ENCODE results near the gene KLK13. TPM values are rescaled to one million over a fixed set of nuclear protein-coding genes. Genes with fewer than 3 reads are reported as not detected.

Gene KLK13
- total RNA-seq, 2 donors from 2014 or later = 0.77 TPM; not detected in 1

GRCh38 chr19:51075998-51076397 lies 11.1 kb upstream of the KLK13 start:
- Histone ChIP-seq H3K9me3 (no peaks in the 10 kb centered on the region), H3K27me3 (replicated peaks; ENCODE audit: insufficient read depth) (no peaks in the 10 kb centered on the region), H3K4me1 (replicated peaks) (no peaks in the 10 kb centered on the region), H3K27ac (no peak overlapping the region), H3K4me3 (no peak overlapping the region), H3K36me3 (no peaks in the 10 kb centered on the region)
- intact Hi-C loops (cut with DNase I) = no loop called here
- DNase-seq (ENCODE audit: low spot score) = no peak
- WGBS = 44% methylated on average over 5 of the region's 5 CpGs
- TF ChIP-seq POLR2A (IDR thresholded peaks at IDR 0.05) (no peak), CTCF (IDR thresholded peaks at IDR 0.05) (no peak), POLR2AphosphoS5 (IDR thresholded peaks at IDR 0.05) (no peak)

DNA sequence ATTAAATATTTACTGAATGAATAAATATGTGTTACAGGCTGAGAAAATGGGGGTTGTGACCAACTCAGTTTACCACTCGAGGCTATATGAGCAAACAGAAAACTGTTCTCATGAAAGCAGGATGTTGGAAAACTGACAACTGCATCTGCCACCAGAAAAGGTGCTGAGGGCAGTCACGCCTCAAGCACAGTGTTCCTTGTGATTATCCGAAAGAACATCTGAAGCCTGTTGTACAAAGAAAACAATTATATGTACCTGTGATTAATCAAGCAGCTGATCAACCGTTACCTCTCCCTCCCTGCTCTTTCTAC lies 6.2 kb upstream of the KLK13 start:
- intact Hi-C loops (cut with DNase I) = no loop called here
- DNase-seq (ENCODE audit: low spot score) = peak; percentile 85
- TF ChIP-seq CTCF (IDR thresholded peaks at IDR 0.05) (no peak), POLR2AphosphoS5 (IDR thresholded peaks at IDR 0.05) (peak; percentile 86), POLR2A (IDR thresholded peaks at IDR 0.05) (no peak)
- H3K4me3 ChIP-seq = no peak overlapping the region
- WGBS = 26% methylated on average over 4 of the region's 4 CpGs
- H3K9me3 ChIP-seq = no peaks in the 10 kb centered on the region
- peak overlapping the region; percentile 45 to 55 for H3K27ac ChIP-seq
- no peaks in the 10 kb centered on the region for H3K36me3 ChIP-seq
- peaks cover 6% of the 10 kb centered on the region for H3K4me1 ChIP-seq (replicated peaks)
- no peaks in the 10 kb centered on the region for H3K27me3 ChIP-seq (replicated peaks; ENCODE audit: insufficient read depth)

DNA sequence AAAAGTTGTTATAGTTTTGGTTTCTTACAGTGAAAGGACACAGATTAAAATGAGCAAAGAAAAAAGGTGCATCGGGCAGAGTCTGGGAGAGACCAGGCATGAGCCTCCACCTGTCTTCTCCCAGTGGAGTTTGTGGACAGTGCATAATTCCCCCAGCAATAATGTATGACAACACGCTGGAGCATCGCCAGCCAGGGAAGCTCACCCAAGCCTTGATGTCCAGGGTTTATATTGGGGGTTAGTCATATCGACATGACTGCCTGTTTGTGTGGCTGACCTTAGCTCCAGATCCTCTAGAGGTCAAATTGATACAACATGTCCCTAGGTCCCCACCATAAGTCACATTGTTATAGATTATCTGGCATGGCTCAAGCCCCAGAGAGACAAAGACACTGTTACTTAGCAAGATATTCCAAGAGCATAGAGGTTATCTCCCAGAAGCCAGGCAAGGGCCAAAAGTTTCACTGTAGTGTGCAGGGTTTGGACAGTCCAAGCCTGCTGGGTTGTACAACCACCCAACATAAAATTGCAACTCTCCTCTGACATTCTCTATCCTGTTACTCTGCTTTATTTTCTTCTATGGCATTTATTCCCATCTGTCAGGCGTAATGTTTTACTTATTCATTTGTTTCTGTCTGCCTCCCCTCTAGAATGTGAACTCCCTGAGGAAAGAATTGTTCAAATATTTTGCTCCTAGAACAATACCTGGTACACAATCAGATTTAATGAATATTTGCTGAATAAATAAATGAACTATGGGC lies 5.6 kb upstream of the KLK13 start:
- H3K4me3 ChIP-seq = no peak overlapping the region
- TF ChIP-seq CTCF (IDR thresholded peaks at IDR 0.05) (no peak), POLR2AphosphoS5 (IDR thresholded peaks at IDR 0.05) (no peak), POLR2A (IDR thresholded peaks at IDR 0.05) (no peak)
- H3K9me3 ChIP-seq = no peaks in the 10 kb centered on the region
- H3K36me3 ChIP-seq = no peaks in the 10 kb centered on the region
- DNase-seq (ENCODE audit: low spot score) = no peak
- 69% methylated on average over 5 of the region's 5 CpGs for WGBS
- H3K27me3 ChIP-seq (replicated peaks; ENCODE audit: insufficient read depth) = no peaks in the 10 kb centered on the region
- H3K4me1 ChIP-seq (replicated peaks) = peaks cover 6% of the 10 kb centered on the region
- H3K27ac ChIP-seq = peak overlapping the region; percentile 45 to 55
- intact Hi-C loops (cut with DNase I) = no loop called here

- no peaks in the 10 kb centered on the region for H3K36me3 ChIP-seq
- intact Hi-C loops (cut with DNase I) = no loop called here
- no peak for DNase-seq (ENCODE audit: low spot score)
- WGBS = 63% methylated on average over 7 of the region's 7 CpGs
- peaks cover 6% of the 10 kb centered on the region for H3K4me1 ChIP-seq (replicated peaks)
- no peak overlapping the region for H3K27ac ChIP-seq
- no peaks in the 10 kb centered on the region for H3K9me3 ChIP-seq
- no peaks in the 10 kb centered on the region for H3K27me3 ChIP-seq (replicated peaks; ENCODE audit: insufficient read depth)
- H3K4me3 ChIP-seq = no peak overlapping the region
- peak; percentile 48 for TF ChIP-seq POLR2AphosphoS5 (IDR thresholded peaks at IDR 0.05)
- TF ChIP-seq POLR2A (IDR thresholded peaks at IDR 0.05) = no peak
These were observed 1.7 kb upstream of the KLK13 start for GRCh38 chr19:51066393-51067186.

- Histone ChIP-seq H3K4me3 (peak overlapping the region; percentile 5 to 21), H3K9me3 (no peaks in the 10 kb centered on the region), H3K36me3 (no peaks in the 10 kb centered on the region), H3K27me3 (replicated peaks; ENCODE audit: insufficient read depth) (no peaks in the 10 kb centered on the region), H3K27ac (no peak overlapping the region), H3K4me1 (replicated peaks) (peaks cover 4% of the 10 kb centered on the region)
- no peak for DNase-seq (ENCODE audit: low spot score)
- no peak for TF ChIP-seq POLR2A (IDR thresholded peaks at IDR 0.05)
- no peak for TF ChIP-seq CTCF (IDR thresholded peaks at IDR 0.05)
- TF ChIP-seq POLR2AphosphoS5 (IDR thresholded peaks at IDR 0.05) = no peak
- intact Hi-C loops (cut with DNase I) = no loop called here
- WGBS = 26% methylated on average over 25 of the region's 25 CpGs
These were observed 499 bp upstream of the KLK13 start for GRCh38 chr19:51065221-51065960.
